KMS-11 (cell line): ENCODE measurements around the gene CAMSAP1.

Source experiments
- H2AFZ ChIP-seq: fragments of 200-600 bp; sonication (generic); 2 replicates; pipeline ENCODE4 v1.6.1; 2016; ENCODE audit warnings: antibody characterized with exemption, mixed run types, low read depth
- H3K27ac ChIP-seq: fragments of 200-600 bp; sonication (generic); 2 replicates; pipeline ENCODE4 v1.6.1; 2016; ENCODE audit warnings: mild to moderate bottlenecking, mixed run types
- H3K27me3 ChIP-seq: fragments of 200-600 bp; sonication (generic); 2 replicates; pipeline ENCODE4 v1.6.1; 2017; ENCODE audit warnings: mild to moderate bottlenecking, low read depth, mixed run types, moderate library complexity; ENCODE audit not compliant: insufficient read depth
- H3K36me3 ChIP-seq: fragments of 200-600 bp; sonication (generic); 2 replicates; pipeline ENCODE4 v1.6.1; 2017; ENCODE audit warnings: mild to moderate bottlenecking, mixed run types; ENCODE audit not compliant: insufficient read depth
- H3K4me1 ChIP-seq: fragments of 200-600 bp; sonication (generic); 2 replicates; pipeline ENCODE4 v1.6.1; 2016; ENCODE audit warnings: mild to moderate bottlenecking, low read depth, mixed run types; ENCODE audit not compliant: poor library complexity, severe bottlenecking
- H3K4me2 ChIP-seq: fragments of 200-600 bp; sonication (generic); 2 replicates; pipeline ENCODE4 v1.7.0; 2016; ENCODE audit warnings: mild to moderate bottlenecking, mixed run types
- H3K4me3 ChIP-seq: fragments of 200-600 bp; sonication (generic); IDR thresholded peaks from 2 replicates; pipeline ENCODE4 v1.6.1; 2017; ENCODE audit warnings: low read depth, low read length, mixed read lengths; ENCODE audit not compliant: insufficient read depth
- H3K79me2 ChIP-seq: fragments of 200-600 bp; sonication (generic); 2 replicates; pipeline ENCODE4 v1.6.1; 2016; ENCODE audit warnings: low read depth, mixed run types; ENCODE audit not compliant: insufficient read depth
- H3K9ac ChIP-seq: fragments of 200-600 bp; sonication (generic); 2 replicates; pipeline ENCODE4 v1.6.1; 2016; ENCODE audit warnings: mild to moderate bottlenecking, mixed run types
- H4K20me1 ChIP-seq: fragments of 200-600 bp; sonication (generic); 2 replicates; pipeline ENCODE4 v1.6.1; 2016; ENCODE audit warnings: mild to moderate bottlenecking, mixed run types; ENCODE audit not compliant: insufficient read depth
- TF ChIP-seq, protein P1 (sequence below): fragments of 200-600 bp; sonication (generic); conservative IDR thresholded peaks from 2 replicates; pipeline ENCODE4 v1.6.1; 2017; ENCODE audit warnings: low read depth, mild to moderate bottlenecking, antibody characterized with exemption, low read length, moderate library complexity, mixed read lengths

The CAMSAP1 gene

GRCh38 chr9:135760465-135760864 lies 146.9 kb downstream of the CAMSAP1 start:
- no peaks in the 10 kb centered on the region for H4K20me1 ChIP-seq
- no peak overlapping the region for H3K4me3 ChIP-seq
- H3K4me1 ChIP-seq = no peaks in the 10 kb centered on the region
- no peak overlapping the region for H3K9ac ChIP-seq
- TF ChIP-seq, protein P1, sequence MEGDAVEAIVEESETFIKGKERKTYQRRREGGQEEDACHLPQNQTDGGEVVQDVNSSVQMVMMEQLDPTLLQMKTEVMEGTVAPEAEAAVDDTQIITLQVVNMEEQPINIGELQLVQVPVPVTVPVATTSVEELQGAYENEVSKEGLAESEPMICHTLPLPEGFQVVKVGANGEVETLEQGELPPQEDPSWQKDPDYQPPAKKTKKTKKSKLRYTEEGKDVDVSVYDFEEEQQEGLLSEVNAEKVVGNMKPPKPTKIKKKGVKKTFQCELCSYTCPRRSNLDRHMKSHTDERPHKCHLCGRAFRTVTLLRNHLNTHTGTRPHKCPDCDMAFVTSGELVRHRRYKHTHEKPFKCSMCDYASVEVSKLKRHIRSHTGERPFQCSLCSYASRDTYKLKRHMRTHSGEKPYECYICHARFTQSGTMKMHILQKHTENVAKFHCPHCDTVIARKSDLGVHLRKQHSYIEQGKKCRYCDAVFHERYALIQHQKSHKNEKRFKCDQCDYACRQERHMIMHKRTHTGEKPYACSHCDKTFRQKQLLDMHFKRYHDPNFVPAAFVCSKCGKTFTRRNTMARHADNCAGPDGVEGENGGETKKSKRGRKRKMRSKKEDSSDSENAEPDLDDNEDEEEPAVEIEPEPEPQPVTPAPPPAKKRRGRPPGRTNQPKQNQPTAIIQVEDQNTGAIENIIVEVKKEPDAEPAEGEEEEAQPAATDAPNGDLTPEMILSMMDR = no peak
- H3K36me3 ChIP-seq = no peaks in the 10 kb centered on the region
- no peak overlapping the region for H2AFZ ChIP-seq
- H3K27me3 ChIP-seq = peaks cover 79% of the 10 kb centered on the region
- no peaks in the 10 kb centered on the region for H3K79me2 ChIP-seq
- no peak overlapping the region for H3K4me2 ChIP-seq
- no peak overlapping the region for H3K27ac ChIP-seq

GRCh38 chr9:135759676-135760300 lies 147.6 kb downstream of the CAMSAP1 start:
- Histone ChIP-seq H3K4me1 (no peaks in the 10 kb centered on the region), H3K79me2 (no peaks in the 10 kb centered on the region), H3K9ac (no peak overlapping the region), H3K27me3 (peaks cover 73% of the 10 kb centered on the region), H3K36me3 (no peaks in the 10 kb centered on the region), H3K4me3 (no peak overlapping the region), H4K20me1 (no peaks in the 10 kb centered on the region), H2AFZ (no peak overlapping the region), H3K27ac (no peak overlapping the region), H3K4me2 (no peak overlapping the region)
- TF ChIP-seq, protein P1 = no peak

DNA sequence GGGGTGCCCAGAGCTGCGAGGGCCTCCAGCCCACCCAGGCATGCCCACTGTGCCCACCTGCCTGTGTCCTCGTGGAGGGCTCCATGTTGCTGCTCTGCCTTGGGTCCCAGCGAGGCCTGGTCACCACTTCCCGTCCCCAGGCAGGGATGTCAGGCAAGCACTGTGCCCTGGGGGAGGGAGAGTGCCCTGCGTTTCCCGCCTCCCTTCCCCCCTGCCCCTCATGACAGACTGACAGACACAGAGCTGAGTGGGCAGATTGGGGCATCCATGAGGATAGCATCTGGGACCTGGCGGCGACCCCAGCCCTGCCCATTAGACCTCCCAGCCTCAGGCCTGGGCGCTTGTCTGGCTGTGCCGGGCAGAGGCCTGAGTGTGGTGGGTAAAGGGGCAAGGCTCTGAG lies 148.5 kb downstream of the CAMSAP1 start:
- Histone ChIP-seq H3K4me2 (no peak overlapping the region), H3K27me3 (peaks cover 68% of the 10 kb centered on the region), H3K4me1 (no peaks in the 10 kb centered on the region), H3K4me3 (no peak overlapping the region), H2AFZ (no peak overlapping the region), H3K79me2 (no peaks in the 10 kb centered on the region), H3K27ac (no peak overlapping the region), H3K36me3 (no peaks in the 10 kb centered on the region), H3K9ac (no peak overlapping the region), H4K20me1 (no peaks in the 10 kb centered on the region)
- TF ChIP-seq, protein P1 = no peak
